ENCODE data around the gene CEL. TPM values are rescaled to one million over a fixed set of nuclear protein-coding genes. Genes with fewer than 3 reads are reported as not detected.

The CEL gene
- total RNA-seq, 1 donor from 2014 or later = 0.74 TPM

DNA sequence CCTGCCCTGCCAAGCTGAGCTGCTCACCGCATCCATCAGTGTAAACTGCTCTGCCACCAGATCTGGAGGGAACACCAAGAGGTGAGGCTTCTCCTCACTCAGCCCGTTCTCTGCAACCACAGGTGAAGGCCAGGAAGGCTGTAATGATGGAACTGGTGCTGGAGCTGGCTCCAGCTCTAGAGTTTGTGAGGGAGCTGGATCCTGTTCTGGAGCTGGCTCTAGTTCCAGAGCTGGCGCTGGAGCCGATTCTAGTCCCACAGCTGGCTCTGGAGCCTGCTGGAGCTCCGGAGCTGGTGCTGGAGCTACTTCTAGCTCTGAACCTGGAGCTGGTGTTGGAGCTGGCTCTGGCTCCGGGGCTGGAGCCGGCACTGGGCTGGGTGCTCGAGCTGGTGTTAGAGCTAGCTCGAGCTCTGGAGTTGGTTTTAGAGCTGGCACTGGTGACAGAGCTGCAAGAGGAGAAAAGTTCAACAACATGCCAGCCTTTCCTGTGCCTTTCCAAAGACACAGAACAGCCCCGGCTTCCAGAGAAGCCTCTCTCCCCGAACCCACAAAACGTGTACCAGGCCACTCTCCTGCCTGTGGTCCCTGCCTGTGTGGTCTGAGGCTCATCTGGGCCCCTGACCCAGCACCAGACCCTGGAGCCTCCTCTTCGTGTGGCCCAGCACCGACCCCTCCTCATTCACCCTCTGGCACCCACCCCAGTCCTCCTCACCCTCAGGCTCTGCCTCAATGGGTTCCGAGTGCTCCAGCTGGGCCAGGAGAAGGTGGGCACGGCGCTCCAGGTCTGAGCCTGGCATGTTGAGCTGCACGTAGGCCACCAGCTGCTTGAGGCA is 46.4 kb downstream of the CEL start:
- Histone ChIP-seq H3K4me3 (no peak overlapping the region), H3K36me3 (peaks cover 0 to 77% of the 10 kb centered on the region in 2 donors), H3K27me3 (no peaks in the 10 kb centered on the region), H3K9me3 (no peaks in the 10 kb centered on the region), H3K27ac (no peak overlapping the region), H3K4me1 (peaks cover 19% of the 10 kb centered on the region)
- intact Hi-C loops (cut with DNase I) = no loop called here
- no peak for DNase-seq (ENCODE audit: extremely low spot score in 2 of 2)
- TF ChIP-seq POLR2AphosphoS5 (IDR thresholded peaks at IDR 0.05; ENCODE audit: insufficient read depth in 1 of 2, low read depth in 1 of 2) (no peak), POLR2A (IDR thresholded peaks at IDR 0.05) (no peak)
- TF ChIP-seq, protein P1, sequence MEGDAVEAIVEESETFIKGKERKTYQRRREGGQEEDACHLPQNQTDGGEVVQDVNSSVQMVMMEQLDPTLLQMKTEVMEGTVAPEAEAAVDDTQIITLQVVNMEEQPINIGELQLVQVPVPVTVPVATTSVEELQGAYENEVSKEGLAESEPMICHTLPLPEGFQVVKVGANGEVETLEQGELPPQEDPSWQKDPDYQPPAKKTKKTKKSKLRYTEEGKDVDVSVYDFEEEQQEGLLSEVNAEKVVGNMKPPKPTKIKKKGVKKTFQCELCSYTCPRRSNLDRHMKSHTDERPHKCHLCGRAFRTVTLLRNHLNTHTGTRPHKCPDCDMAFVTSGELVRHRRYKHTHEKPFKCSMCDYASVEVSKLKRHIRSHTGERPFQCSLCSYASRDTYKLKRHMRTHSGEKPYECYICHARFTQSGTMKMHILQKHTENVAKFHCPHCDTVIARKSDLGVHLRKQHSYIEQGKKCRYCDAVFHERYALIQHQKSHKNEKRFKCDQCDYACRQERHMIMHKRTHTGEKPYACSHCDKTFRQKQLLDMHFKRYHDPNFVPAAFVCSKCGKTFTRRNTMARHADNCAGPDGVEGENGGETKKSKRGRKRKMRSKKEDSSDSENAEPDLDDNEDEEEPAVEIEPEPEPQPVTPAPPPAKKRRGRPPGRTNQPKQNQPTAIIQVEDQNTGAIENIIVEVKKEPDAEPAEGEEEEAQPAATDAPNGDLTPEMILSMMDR (IDR thresholded peaks at IDR 0.05) = no peak

DNA sequence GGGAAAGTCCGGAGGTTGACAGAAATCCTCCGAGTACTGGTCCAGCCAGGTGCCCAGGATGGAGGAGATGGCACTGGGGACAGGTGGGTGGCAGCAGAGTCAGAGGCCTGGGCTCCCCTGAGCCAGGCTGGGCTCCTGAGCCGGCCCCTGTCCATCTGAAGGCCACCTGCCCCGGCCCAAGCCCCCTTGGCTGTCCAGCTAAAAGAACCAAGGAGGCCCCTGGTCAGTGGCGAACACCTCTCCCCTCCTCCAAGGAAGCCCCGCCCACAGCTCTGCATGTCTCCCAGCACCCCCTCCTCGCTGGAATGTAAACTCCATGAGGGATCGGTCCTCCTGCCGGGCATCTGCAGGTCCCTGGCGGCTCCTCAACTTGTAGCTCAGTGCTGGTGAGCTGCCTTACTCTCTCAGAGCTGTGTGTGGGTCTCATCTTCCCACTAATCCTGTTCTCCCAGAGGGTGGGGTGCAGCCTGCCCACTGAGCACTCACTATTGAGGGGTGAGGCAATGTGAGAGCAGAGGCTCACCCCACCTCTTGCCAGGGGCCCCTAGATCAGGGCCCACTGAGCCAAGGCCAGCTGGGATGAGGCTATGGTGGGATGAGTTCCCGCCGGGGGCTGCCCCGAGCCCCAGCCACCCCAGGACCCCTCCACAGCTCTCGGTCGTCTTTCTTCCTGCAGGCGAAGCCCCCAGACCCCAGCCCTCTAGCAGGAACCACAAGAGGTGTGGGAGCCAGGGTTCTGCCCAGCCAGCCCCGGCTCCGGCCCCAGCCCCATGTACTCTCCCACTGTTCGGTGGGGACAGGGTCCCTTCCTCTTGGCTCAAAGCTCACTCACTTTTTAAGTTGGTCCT is 47.2 kb downstream of the CEL start:
- intact Hi-C loops (cut with DNase I) = no loop called here
- no peak for TF ChIP-seq POLR2A (IDR thresholded peaks at IDR 0.05)
- TF ChIP-seq, protein P1 (IDR thresholded peaks at IDR 0.05) = no peak
- TF ChIP-seq POLR2AphosphoS5 (IDR thresholded peaks at IDR 0.05; ENCODE audit: insufficient read depth in 1 of 2, low read depth in 1 of 2) = no peak
- Histone ChIP-seq H3K27me3 (no peaks in the 10 kb centered on the region), H3K4me3 (no peak overlapping the region), H3K27ac (no peak overlapping the region), H3K4me1 (peaks cover 20% of the 10 kb centered on the region), H3K9me3 (no peaks in the 10 kb centered on the region), H3K36me3 (peaks cover 0 to 71% of the 10 kb centered on the region in 2 donors)
- DNase-seq (ENCODE audit: extremely low spot score in 2 of 2) = no peak

DNA sequence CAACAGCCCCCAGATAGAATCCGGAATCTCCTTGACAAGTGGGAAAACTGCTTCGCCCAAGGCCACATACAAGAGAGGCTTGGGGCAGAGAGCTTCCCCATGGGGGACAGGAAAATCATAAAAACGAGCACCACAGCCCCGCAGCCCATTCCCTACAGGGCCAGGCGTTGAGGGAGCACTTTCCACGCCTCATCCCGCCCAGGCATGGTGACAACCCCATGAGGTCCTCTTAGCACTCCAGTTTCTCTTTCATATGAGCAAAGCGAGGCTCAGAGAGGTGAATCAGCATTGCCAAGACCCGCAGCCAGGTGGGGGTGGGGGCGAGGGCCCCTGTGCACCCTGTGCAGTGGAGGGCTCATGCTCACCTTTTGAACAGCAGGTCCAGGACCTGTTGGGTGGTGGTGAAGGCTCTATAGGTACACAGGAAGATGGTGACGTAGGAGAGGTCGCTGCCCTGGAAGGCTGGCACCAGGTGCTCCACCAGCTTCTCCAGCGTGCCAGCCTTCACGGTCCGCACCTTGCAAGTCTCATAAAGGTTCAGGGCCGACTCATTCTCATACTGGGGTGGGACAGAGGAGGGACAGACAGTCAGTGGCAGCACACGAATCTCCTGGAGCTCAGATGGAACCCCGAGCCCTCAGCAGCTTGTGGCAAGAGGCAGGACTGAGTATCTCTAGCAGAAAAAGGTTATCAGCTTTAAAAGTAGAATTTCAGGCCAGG is 48.3 kb downstream of the CEL start:
- H3K9me3 ChIP-seq = no peaks in the 10 kb centered on the region
- no peak overlapping the region for H3K4me3 ChIP-seq
- TF ChIP-seq, protein P1 (IDR thresholded peaks at IDR 0.05) = no peak
- TF ChIP-seq POLR2AphosphoS5 (IDR thresholded peaks at IDR 0.05; ENCODE audit: insufficient read depth in 1 of 2, low read depth in 1 of 2) (no peak), POLR2A (IDR thresholded peaks at IDR 0.05) (no peak)
- H3K4me1 ChIP-seq = peaks cover 30% of the 10 kb centered on the region
- peaks cover 0 to 61% of the 10 kb centered on the region in 2 donors for H3K36me3 ChIP-seq
- H3K27ac ChIP-seq = no peak overlapping the region
- DNase-seq (ENCODE audit: extremely low spot score in 2 of 2) = no peak
- intact Hi-C loops (cut with DNase I) = no loop called here
- no peaks in the 10 kb centered on the region for H3K27me3 ChIP-seq

DNA sequence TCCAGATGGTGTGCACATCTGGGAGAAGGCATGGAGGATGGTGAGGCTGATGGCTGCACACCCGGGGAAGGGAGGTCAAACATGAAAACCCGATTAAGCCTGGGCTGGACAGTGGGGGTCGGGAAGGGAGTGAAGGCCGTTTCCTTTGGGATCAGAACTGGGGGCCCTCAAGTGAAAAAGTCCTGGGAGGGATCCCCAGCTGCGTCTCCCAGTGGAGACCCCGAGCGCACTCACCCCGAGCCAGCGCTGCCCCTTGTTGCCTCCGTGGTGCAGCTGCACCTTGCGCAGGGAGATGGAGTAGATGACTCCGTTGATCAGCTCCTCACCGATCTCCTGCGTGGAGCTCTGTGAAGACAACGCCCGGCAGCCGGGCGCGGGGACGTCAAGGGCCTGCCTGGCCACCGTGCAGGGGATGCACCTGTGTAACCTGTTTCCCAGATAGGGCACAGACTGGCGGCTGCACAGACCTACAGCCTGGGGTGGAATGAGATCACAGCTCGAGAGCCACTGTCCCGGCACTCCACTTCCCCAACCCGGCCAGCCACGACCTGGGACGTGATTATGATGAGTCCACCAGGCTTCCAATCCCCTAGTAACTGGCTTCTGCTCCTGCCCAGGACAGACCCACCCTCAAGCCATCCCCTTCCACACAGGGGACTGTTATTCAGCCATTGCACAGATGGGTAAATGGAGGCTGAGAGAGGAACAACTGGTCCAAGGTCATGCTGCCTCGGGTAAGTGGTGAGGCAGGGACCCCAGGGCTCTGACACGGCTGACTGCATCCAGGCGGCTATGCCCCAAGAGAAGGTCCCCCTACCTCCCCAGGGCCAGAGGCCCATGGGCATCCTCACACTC is 50.3 kb downstream of the CEL start:
- TF ChIP-seq, protein P1 (IDR thresholded peaks at IDR 0.05) = no peak
- TF ChIP-seq POLR2A (IDR thresholded peaks at IDR 0.05) = no peak
- TF ChIP-seq POLR2AphosphoS5 (IDR thresholded peaks at IDR 0.05; ENCODE audit: insufficient read depth in 1 of 2, low read depth in 1 of 2) = no peak
- peaks cover 50% of the 10 kb centered on the region for H3K4me1 ChIP-seq
- intact Hi-C loops (cut with DNase I) = no loop called here
- peaks cover 0 to 43% of the 10 kb centered on the region in 2 donors for H3K36me3 ChIP-seq
- no peak for DNase-seq (ENCODE audit: extremely low spot score in 2 of 2)
- H3K9me3 ChIP-seq = no peaks in the 10 kb centered on the region
- H3K27ac ChIP-seq = no peak overlapping the region
- no peak overlapping the region for H3K4me3 ChIP-seq
- H3K27me3 ChIP-seq = no peaks in the 10 kb centered on the region
